Endothelial cell of umbilical vein (primary cell): ENCODE data around the gene PRRG2. TPM values are rescaled to one million over a fixed set of nuclear protein-coding genes. Genes with fewer than 3 reads are reported as not detected.

Experiments used
- BruUV-seq: library from RNA; stranded (reverse); fragments of 400-500 nt; replicated peaks from 2 replicates; lab custom pipeline; 2021; lab: Mats Ljungman, UMichigan
- CTCF ChIA-PET: fragments of 300-600, 350-600 bp; sonication (Branson Sonifier 250); formaldehyde crosslinking; loops from one replicate; lab custom pipeline; 2021; ENCODE audit warnings: antibody characterized with exemption, inconsistent platforms; lab: Charles Lee
- POLR2A ChIA-PET: fragments of 300-600, 350-600 bp; sonication (Branson Sonifier 250); formaldehyde crosslinking; loops from one replicate; lab custom pipeline; 2021; ENCODE audit warnings: antibody characterized with exemption, inconsistent platforms; lab: Charles Lee
- DNase-seq: peaks from one replicate; pipeline ENCODE4 v3.0.0-alpha.2; 2011; ENCODE audit warnings: low read depth, low spot score
- FAIRE-seq: peaks from 2 replicates; lab custom pipeline; 2011; peaks lifted over from hg19 to GRCh38; lab: Jason Lieb, UNC
- H2AFZ ChIP-seq: 2 replicates; pipeline ENCODE4 v1.6.0; 2012; ENCODE audit warnings: low read depth, low read length, control low read depth, inconsistent platforms
- H3K27ac ChIP-seq: 2 replicates; pipeline ENCODE4 v1.5.1; 2011; ENCODE audit warnings: low read depth, mild to moderate bottlenecking, control low read depth, low read length, moderate library complexity; ENCODE audit not compliant: insufficient read depth
- H3K27me3 ChIP-seq, 2 experiments: 2 replicates each; pipeline versions ENCODE4 v1.6.0 to v1.6.1; 2011; ENCODE audit warnings: low read length in 2 of 2, mixed read lengths in 1 of 2; ENCODE audit not compliant: control insufficient read depth in 2 of 2, insufficient read depth in 2 of 2
- H3K36me3 ChIP-seq, 2 experiments: 2 replicates in 1 of 2; 3 replicates in 1 of 2; pipeline ENCODE4 v1.5.1; 2011; ENCODE audit warnings: low read length in 2 of 2, mild to moderate bottlenecking in 1 of 2, moderate library complexity in 1 of 2; ENCODE audit not compliant: control insufficient read depth in 2 of 2, insufficient read depth in 2 of 2; ENCODE audit errors: extremely low read depth in 1 of 2
- H3K4me1 ChIP-seq: 3 replicates; pipeline ENCODE4 v1.5.1; 2011; ENCODE audit warnings: mild to moderate bottlenecking, low read length; ENCODE audit not compliant: control insufficient read depth, insufficient read depth; ENCODE audit errors: extremely low read depth
- H3K4me2 ChIP-seq: 2 replicates; pipeline ENCODE4 v1.6.1; 2011; ENCODE audit warnings: low read length, control low read depth, mixed read lengths; ENCODE audit not compliant: insufficient read depth
- H3K4me3 ChIP-seq, 3 experiments: fragments of 200-600 bp in 1 of 3; sonication (generic), shearing (Covaris generic) in 1 of 3; replicated peaks in 1 of 3; 2 replicates each; pipeline ENCODE4 v1.5.1; 2011 to 2016; ENCODE audit warnings: control low read depth in 3 of 3, low read length in 3 of 3, mild to moderate bottlenecking in 2 of 3, inconsistent platforms in 1 of 3, low read depth in 1 of 3, moderate library complexity in 1 of 3; ENCODE audit not compliant: insufficient read depth in 1 of 3
- H3K79me2 ChIP-seq: 2 replicates; pipeline ENCODE4 v1.6.0; 2012; ENCODE audit warnings: low read length, inconsistent platforms; ENCODE audit not compliant: control insufficient read depth, insufficient read depth
- H3K9ac ChIP-seq: replicated peaks from 2 replicates; pipeline ENCODE3; 2011; ENCODE audit warnings: low read length, control low read depth; ENCODE audit not compliant: insufficient read depth; ENCODE audit errors: extremely low read depth
- H3K9me1 ChIP-seq: replicated peaks from 3 replicates; pipeline ENCODE4 v1.6.0; 2011; ENCODE audit warnings: mild to moderate bottlenecking, low read length; ENCODE audit not compliant: control insufficient read depth, insufficient read depth; ENCODE audit errors: extremely low read depth
- H3K9me3 ChIP-seq: replicated peaks from 2 replicates; pipeline ENCODE4 v1.5.1; 2012; ENCODE audit warnings: low read length, inconsistent platforms; ENCODE audit not compliant: control insufficient read depth, insufficient read depth
- H4K20me1 ChIP-seq: replicated peaks from 2 replicates; pipeline ENCODE3; 2011; ENCODE audit warnings: mild to moderate bottlenecking, low read length; ENCODE audit not compliant: control insufficient read depth, insufficient read depth; ENCODE audit errors: extremely low read depth
- FOS ChIP-seq: IDR thresholded peaks from 2 replicates; pipeline ENCODE4 v1.6.1; 2011; ENCODE audit warnings: mild to moderate bottlenecking, low read length, moderate library complexity, borderline replicate concordance; ENCODE audit not compliant: insufficient read depth
- GATA2 ChIP-seq: IDR thresholded peaks from 2 replicates; pipeline ENCODE4 v1.7.0; 2011; ENCODE audit warnings: low read depth, mild to moderate bottlenecking, moderate library complexity, mixed read lengths, low read length; ENCODE audit not compliant: insufficient read length, insufficient read depth
- JUN ChIP-seq: IDR thresholded peaks from 2 replicates; pipeline ENCODE4 v1.6.1; 2011; ENCODE audit warnings: borderline replicate concordance, low read depth; ENCODE audit not compliant: insufficient read length, insufficient read depth
- POLR2A ChIP-seq: IDR thresholded peaks from 2 replicates; pipeline ENCODE4 v1.6.1; 2012; ENCODE audit warnings: low read depth, mild to moderate bottlenecking, control low read depth, low read length
- POLR2AphosphoS5 ChIP-seq: IDR thresholded peaks from 2 replicates; pipeline ENCODE4 v1.6.1; 2012; ENCODE audit warnings: low read depth, mild to moderate bottlenecking, control low read depth, low read length, moderate library complexity; ENCODE audit not compliant: insufficient read depth
- dilution Hi-C: fragments of 300-500 bp; cut with MboI; formaldehyde crosslinking; loops from one replicate; pipeline ENCODE4 v1.15.0; 2019; ENCODE audit warnings: low sequenced_read_pairs; ENCODE audit not compliant: extremely low pct_ligation_motif_present
- intact Hi-C: fragments of 100-400 bp; cut with micrococcal nuclease; formaldehyde crosslinking; loops from one replicate; pipeline ENCODE4 v1.10.0; 2022
- polyA plus RNA-seq, 4 experiments: library from polyadenylated mRNA; depleted of rRNA in 3 of 4; stranded (reverse) in 3 of 4; unstranded in 1 of 4; fragments of >200 nt; gene quantifications; 2 replicates each; pipeline versions ENCODE4 v1.2.1 to v1.2.3, GENCODE V29; 2011 to 2012; ENCODE audit warnings: missing spikeins in 1 of 4
- total RNA-seq: library from RNA; stranded (reverse); gene quantifications from 2 replicates; pipeline ENCODE4 v1.2.3, GENCODE V29; 2021
- TF ChIP-seq, protein P1 (sequence below): IDR thresholded peaks from 2 replicates; pipeline ENCODE4 v1.6.1; 2011; ENCODE audit not compliant: insufficient read depth, insufficient read length

Gene PRRG2
- total and polyA plus RNA-seq, 2 donors (not counting 3 experiments of a cell fraction or from before 2014, with no cell fraction given) = 2.6 to 2.9 TPM

DNA sequence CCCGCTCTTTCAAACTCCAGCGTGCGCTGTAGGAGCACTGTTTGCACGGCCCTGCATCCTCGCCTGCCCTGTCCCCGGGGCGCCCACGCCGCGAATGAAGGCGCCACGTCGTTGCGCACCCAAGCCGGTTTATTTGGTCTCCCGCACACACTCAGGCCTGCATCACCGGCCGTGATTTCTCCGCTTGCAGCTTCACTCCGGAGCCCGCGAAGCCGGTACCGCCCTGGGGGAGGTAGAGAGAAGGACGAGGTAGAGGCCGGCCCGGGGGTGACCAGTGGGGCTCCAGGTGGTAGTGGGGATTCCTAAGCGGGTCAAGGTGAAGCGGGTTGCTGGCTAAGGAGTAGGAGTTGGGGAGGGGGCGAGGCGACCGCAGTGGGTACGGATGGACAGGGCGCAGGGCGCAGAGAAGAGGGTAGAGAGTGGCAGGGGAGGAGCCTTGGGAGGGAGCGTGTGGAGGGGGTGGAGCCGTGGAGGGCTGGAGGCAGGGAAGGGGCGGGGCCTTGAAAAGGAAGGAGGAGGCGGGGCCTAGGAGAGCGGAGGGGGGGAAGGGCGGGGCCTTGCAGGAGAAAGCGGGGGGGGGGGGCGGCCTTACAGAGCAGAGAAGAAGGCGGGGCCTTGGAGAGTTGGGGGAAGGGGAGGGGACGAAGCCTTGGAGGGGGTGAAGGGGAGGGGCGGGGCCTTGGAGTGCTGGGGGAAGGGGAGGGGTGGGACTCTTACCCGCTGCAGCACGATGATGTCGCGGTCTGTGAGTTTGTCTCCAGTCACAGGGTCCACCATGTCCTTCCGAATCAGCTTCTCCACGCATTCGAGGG lies 25.3 kb upstream of the PRRG2 start:
- FAIRE-seq (no peak), DNase-seq (peak; percentile 30)
- H3K79me2 ChIP-seq = no peaks in the 10 kb centered on the region
- intact Hi-C loops = loop anchor here (1.0 to 2.0 kb wide), 2 partner anchors 15 to 120 kb away; no protein-coding TSS in a partner anchor
- no peaks in the 10 kb centered on the region for H3K9me3 ChIP-seq
- no TSS peak for BruUV-seq
- H4K20me1 ChIP-seq = no peaks in the 10 kb centered on the region
- no peak overlapping the region for H3K9ac ChIP-seq
- H3K4me2 ChIP-seq = no peak overlapping the region
- H3K9me1 ChIP-seq = no peaks in the 10 kb centered on the region
- TF ChIP-seq POLR2AphosphoS5 = no peak
- TF ChIP-seq FOS = no peak
- no peak for TF ChIP-seq GATA2
- TF ChIP-seq, protein P1, sequence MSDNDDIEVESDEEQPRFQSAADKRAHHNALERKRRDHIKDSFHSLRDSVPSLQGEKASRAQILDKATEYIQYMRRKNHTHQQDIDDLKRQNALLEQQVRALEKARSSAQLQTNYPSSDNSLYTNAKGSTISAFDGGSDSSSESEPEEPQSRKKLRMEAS = no peak
- no peak for TF ChIP-seq JUN
- TF ChIP-seq POLR2A = no peak
- H3K36me3 ChIP-seq = peaks cover 15 to 35% of the 10 kb centered on the region in 2 experiments
- H3K4me1 ChIP-seq = peaks cover 22% of the 10 kb centered on the region
- H3K27me3 ChIP-seq = no peaks in the 10 kb centered on the region
- ChIA-PET POLR2A (interaction anchor here (0.6 to 1.0 kb wide), 2 partner anchors 58 to 120 kb away, joined by 3 to 6 read pairs; no protein-coding TSS in a partner anchor), CTCF (interaction anchor here (1.0 to 4.6 kb wide), 4 partner anchors 9 to 120 kb away, joined by 3 to 50 read pairs (median 8); no protein-coding TSS in a partner anchor)
- dilution Hi-C loops = no loop called here
- no peak overlapping the region for H2AFZ ChIP-seq
- H3K27ac ChIP-seq = peak overlapping the region; percentile 89
- H3K4me3 ChIP-seq = no peak overlapping the region
